Measurements from ENCODE around the gene CRLF1.

The CRLF1 gene, protein sequence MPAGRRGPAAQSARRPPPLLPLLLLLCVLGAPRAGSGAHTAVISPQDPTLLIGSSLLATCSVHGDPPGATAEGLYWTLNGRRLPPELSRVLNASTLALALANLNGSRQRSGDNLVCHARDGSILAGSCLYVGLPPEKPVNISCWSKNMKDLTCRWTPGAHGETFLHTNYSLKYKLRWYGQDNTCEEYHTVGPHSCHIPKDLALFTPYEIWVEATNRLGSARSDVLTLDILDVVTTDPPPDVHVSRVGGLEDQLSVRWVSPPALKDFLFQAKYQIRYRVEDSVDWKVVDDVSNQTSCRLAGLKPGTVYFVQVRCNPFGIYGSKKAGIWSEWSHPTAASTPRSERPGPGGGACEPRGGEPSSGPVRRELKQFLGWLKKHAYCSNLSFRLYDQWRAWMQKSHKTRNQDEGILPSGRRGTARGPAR

DNA sequence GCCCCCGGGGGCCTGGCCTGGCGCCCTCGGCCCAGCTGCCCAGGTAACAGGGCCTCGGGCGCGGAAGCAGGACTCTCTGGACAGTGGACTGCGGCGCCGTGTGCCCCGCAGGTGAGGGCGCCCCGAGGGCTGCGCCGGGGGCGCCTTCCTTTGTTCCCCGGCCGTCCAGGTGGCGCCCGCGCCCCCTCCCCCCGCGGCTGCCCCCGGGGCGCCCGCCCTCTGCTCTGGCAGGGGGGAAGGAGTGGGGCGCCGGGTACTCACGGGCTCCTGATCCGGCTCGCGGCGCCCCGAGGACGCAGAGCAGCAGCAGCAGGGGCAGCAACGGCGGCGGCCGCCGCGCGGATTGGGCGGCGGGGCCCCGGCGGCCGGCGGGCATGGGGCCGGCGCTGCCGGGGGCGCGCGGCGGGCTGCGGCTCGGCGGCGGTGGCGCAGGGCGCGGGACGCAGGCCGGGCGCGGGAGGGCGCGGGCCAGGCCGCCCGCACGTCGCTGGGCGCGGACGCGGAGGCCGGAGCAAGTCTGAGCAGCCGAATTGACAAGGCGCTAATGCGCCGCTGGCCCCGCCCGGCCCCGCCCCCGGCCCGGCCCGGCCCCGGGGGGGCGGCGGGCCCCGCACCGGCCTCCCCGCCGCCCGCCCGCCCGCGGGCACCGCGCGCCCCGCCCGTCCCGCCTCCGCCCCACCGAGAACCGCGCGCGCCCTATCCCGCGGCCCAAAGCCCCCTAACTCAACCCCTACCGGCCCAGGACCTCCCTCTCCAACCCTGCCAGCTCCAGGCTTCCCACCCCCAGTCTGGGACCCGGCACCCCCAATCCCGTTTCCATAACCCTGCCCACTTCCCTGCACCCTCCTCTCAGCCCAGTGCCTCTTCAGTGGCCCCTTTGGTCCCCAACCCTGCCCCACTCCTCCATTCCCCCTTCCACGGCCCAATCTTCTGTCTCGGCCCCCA is at the start of gene CRLF1:
TSS of gene CRLF1 (minus strand) at position 519 of the 945 bp plus-strand sequence. CDS start at position 376, 143 bp downstream.
- DNase-seq, result no peak

GRCh38 chr19:18655173-18655844 is 48.7 kb upstream of the CRLF1 start:
- no peak for DNase-seq

DNA sequence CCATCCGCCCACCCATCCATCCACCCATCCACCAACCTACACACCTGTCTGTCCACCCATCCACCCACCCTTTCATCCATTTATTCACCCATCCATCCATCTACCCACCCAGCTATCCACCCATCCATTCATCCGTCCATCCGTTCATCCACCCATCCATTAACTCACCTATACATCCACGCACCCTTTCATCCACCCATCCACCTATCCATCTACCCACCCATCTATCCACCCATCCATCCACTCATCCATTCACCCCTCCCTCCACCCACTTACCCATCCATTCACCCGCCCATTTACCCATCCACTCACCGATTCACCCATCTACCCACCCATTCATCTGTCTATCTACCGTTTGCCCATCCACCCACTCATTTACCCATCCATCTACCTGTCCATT is 47.9 kb upstream of the CRLF1 start:
- DNase-seq, result no peak

GRCh38 chr19:18653853-18654252 is 47.3 kb upstream of the CRLF1 start:
- no peak for DNase-seq

- no peak for DNase-seq
Measured at GRCh38 chr19:18651733-18652132, 45.1 kb upstream of the CRLF1 start.

GRCh38 chr19:18651300-18651699 is 44.7 kb upstream of the CRLF1 start:
- DNase-seq, result no peak

GRCh38 chr19:18650468-18651041 is 44.0 kb upstream of the CRLF1 start:
- no peak for DNase-seq

DNA sequence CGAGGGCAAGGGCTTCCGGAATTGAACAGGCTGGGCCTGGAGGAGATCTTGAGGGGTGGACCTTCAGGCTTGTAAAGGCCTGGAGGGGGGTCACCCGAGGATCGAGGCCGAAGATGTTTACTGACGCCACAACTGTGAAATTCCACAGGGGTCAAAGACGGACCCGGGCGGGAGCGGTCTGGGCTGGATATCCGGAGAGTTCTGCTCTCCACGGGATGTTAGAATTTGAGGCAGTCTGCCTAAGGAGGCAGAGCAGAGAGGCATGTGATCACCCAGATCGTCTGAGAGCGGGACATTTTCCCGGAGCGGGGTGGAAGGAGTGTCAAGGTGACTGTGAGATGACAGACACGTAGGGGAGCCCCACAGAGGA is 43.4 kb upstream of the CRLF1 start:
- DNase-seq, result no peak

DNA sequence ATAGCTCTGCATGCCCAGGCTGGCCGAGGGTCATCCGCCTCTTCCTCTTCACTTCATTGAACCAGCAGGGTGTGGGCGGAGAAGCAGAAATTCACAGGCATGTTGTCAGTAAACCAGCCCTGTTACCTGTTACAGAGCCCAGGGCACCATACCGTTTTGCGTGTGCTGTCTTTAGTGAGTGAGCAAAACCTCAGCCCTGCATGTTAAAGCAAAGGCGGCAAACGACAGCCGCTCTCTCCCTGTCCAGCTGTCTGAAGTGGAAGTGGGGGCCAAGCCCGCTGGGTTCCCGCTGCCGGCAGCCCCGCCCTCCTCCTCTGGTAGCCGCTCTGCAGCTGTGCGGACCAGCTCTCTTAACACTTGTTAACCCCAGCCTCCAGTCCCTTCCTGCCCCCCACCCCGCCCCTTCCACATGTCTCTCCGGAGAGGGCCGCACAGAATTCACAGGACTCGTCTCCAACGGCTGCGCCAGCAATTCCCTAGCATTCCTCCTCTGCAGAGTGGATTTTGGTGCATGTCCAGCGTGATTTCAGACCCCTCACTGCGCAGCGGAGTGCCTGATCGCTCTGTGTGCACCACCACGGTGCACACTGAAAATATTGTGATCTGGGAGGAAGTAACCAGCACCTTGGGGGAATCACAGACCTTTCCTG is 42.9 kb upstream of the CRLF1 start:
- no peak for DNase-seq

DNA sequence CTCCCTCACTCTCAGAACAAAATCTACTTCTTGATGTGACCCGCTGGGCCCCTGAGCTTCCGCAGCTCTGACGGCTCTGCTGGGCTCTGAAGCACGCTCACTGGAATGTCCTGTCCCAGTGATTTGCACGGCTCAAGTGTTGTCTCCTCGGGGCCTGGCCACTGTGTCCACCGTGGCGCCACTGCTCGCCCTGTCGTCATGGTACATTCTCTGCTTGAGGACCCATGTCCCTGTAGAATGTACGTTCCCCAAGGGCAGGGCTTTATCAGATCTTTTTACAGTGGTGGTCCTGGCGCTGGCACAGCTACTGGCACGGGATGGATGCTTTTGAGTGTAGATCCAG is 42.3 kb upstream of the CRLF1 start:
- DNase-seq, result no peak

GRCh38 chr19:18647807-18648206 is 41.2 kb upstream of the CRLF1 start:
- DNase-seq, result no peak

- DNase-seq, result no peak
Measured at GRCh38 chr19:18647371-18647767, 40.8 kb upstream of the CRLF1 start.

DNA sequence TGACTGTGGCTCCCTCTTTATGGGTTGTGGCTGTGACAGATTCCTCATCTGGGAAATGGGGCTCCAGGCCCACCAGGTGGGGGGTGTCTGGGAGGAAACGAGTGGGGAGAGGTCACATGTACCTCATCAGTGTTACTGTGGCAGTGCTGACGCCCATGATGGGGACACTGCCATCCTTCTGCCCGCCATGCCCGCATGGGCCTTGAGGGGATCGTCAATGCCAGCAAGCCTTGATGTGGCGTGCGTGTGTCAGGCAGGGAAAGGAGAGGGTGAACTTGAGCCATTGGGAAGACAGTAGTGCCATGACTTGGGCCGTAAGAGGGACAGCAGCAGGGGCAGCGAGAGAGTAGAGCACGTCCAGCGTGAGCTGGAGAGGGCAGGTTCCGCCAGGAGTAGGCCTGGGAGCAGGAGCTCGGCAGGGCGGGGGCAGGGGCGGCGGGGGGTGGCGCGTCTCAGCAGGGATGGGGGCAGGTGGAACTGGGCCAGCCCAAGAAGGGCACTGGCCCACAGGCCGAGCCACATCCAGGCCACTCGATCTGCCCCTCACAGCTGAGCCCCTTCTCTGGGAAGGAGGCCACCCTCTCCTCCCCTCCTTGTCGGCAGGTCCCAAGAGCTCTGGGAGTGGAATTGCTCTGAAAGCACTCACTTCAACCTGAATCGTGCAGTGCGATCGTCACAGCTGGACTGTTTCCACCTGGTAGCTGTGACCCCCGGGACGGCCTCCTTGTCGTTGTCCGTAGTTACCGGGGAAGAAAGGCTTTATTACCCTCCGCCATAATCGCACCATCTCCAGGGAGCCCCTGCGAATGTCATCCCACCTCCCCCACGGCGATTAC is 40.2 kb upstream of the CRLF1 start:
- no peak for DNase-seq

- DNase-seq, result no peak
Measured at GRCh38 chr19:18645035-18645511, 38.5 kb upstream of the CRLF1 start.

DNA sequence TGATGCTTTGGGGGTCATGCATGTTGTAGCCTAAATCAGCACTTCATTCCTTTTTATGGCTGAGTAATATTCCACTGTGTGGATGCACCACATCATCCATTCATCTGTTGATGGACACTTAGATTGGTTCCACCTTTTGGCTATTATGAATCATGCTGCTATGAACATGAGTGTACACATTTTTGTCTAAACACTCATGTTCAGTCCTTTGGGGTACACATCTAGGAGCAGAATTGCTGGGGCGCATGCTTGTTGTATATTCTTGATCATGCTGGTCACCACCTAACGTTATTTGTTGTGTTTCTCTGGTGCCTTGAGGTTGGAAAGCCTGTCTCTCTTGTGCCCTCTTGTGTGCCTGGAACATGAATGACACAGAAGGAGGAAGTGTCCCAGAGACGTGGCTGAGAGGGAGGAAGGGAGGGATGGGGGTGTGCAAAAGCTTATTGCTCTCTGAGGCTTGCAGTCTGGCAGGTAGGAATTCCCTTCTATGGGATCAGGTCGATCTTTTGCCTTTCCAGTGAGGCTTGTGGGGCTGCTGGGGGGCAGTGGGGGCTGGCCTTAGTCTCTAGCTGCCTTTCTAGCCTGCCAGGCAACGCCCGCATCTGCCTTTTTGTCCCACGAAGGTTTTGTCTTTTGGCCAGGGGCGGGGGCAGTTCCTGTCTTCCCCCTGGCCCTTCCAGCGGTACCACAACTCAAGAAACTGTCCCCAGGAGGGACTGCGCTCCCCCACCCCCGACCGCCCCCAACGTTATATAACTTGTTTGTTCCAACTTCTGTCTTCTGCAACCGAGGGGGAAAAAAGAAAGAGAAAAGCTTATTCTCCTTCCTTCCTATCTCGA is 37.8 kb upstream of the CRLF1 start:
- DNase-seq, result no peak

DNA sequence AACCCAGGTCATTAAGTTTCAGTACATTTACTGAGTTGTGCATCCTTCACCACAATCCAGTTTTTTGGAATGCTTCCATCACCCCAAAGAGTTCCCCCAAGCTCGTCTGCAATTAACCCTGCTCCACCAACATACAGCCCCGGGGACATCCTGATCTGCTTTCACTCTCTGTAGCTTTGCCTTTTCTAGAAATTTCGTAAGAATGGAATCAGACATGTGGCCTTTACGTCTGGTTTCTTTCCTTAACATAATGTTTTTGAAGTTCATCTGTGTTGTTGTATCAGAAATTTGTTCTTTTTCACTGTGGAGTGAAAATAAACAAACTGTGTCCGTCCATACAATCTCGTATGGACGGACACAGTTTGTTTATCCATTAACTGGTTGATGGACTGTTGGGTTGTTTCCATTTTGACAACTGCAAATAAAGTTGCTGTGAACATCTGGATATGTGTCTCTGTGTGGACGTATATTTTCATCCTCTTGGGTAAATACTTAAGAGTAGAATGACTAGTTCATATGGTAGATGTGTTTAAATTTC is 33.2 kb upstream of the CRLF1 start:
- no peak for DNase-seq

- DNase-seq, result no peak
Measured at GRCh38 chr19:18637673-18638630, 31.4 kb upstream of the CRLF1 start.

DNA sequence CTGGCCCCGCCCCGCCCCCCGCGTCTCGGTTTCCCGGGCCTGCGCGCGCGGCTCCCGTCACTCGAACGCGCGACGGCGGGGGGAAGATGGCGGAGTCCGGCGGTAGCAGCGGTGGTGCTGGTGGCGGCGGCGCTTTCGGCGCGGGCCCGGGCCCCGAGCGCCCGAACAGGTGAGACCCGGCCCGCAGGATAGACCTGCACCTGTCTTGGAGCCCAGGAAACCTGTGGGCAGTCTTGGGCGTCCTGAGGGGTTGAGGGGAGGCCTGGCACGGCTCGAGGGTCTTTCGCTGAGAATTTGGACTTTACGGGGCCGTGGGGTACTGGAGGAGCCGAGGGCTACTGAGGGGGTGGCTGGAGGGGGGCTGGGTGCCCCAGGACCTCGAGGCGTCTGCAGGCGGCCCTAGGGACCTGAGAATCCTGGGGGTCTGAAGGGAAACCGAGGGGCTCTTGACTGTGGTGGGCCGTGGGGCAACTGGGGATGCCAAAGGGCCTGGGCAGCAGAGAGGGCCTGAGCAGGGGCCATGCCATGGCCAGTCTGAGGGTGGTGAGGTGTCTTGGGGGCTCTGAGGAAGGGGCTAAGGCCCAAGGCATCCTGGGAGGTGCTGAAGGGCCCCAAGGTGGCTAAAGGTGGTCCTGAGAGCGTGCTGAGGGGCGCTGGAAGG is 30.5 kb upstream of the CRLF1 start, which contains the start of gene KLHL26:
TSS of gene KLHL26 (plus strand) at position 60 of the 661 bp plus-strand sequence. CDS start at position 87, 27 bp downstream.
- no peak for DNase-seq
